SU-DHL-6 (cell line): Measurements from ENCODE around the gene SNTG2.

Experiments used
- H2AFZ ChIP-seq: fragments of 200-600 bp; sonication (generic); 2 replicates; pipeline ENCODE4 v1.6.1; 2014; ENCODE audit warnings: low read depth, mild to moderate bottlenecking, moderate library complexity, mixed read lengths, antibody characterized with exemption, low read length; ENCODE audit not compliant: severe bottlenecking
- H3F3A ChIP-seq: fragments of 200-600 bp; shearing (Covaris generic); 2 replicates; pipeline ENCODE4 v1.6.0; 2016; ENCODE audit warnings: antibody characterized with exemption, mild to moderate bottlenecking; ENCODE audit not compliant: insufficient read depth
- H3K27ac ChIP-seq: fragments of 200-600 bp; sonication (generic); 2 replicates; pipeline ENCODE4 v1.5.1; 2016; ENCODE audit warnings: low read depth, mild to moderate bottlenecking, low read length, moderate library complexity, mixed read lengths
- H3K27me3 ChIP-seq: fragments of 200-600 bp; sonication (generic), shearing (Covaris generic); 2 replicates; pipeline ENCODE4 v1.6.0; 2014; ENCODE audit warnings: mild to moderate bottlenecking, low read length
- H3K36me3 ChIP-seq: fragments of 200-600 bp; sonication (generic); 2 replicates; pipeline ENCODE4 v1.6.1; 2014; ENCODE audit warnings: mild to moderate bottlenecking, low read length, mixed read lengths
- H3K4me2 ChIP-seq: fragments of 300-600, 200-600 bp; shearing (Covaris generic), sonication (generic); 2 replicates; pipeline ENCODE4 v1.6.0; 2014; ENCODE audit warnings: low read length, low read depth, mild to moderate bottlenecking; ENCODE audit not compliant: poor library complexity, severe bottlenecking
- H3K4me3 ChIP-seq: fragments of 200-600 bp; sonication (generic); 2 replicates; pipeline ENCODE4 v1.5.1; 2014; ENCODE audit warnings: antibody characterized with exemption, low read length, mild to moderate bottlenecking, mixed read lengths; ENCODE audit not compliant: insufficient read depth, poor library complexity, severe bottlenecking
- H3K79me2 ChIP-seq: fragments of 200-600 bp; sonication (generic); 2 replicates; pipeline ENCODE4 v1.6.1; 2014; ENCODE audit warnings: mild to moderate bottlenecking, low read length, moderate library complexity; ENCODE audit not compliant: insufficient read depth
- H3K9ac ChIP-seq: fragments of 200-600 bp; sonication (generic); 2 replicates; pipeline ENCODE4 v1.7.0; 2014; ENCODE audit warnings: mild to moderate bottlenecking, low read length
- H3K9me2 ChIP-seq: fragments of 200-600 bp; sonication (generic); replicated peaks from 2 replicates; pipeline ENCODE4 v1.6.1; 2014; ENCODE audit warnings: low read length; ENCODE audit not compliant: insufficient read depth
- H3K9me3 ChIP-seq: fragments of 200-600 bp; sonication (generic); 2 replicates; pipeline ENCODE4 v1.6.1; 2014; ENCODE audit warnings: low read length, mixed read lengths; ENCODE audit not compliant: insufficient read depth
- H4K20me1 ChIP-seq: fragments of 200-600 bp; sonication (generic); 2 replicates; pipeline ENCODE4 v1.6.1; 2014; ENCODE audit warnings: low read depth, mild to moderate bottlenecking, antibody characterized with exemption, low read length, moderate library complexity, mixed read lengths
- CTCF ChIP-seq: fragments of 200-600 bp; sonication (generic); IDR thresholded peaks from one replicate; pipeline ENCODE4 v1.5.1; 2017; ENCODE audit warnings: antibody characterized with exemption, mild to moderate bottlenecking, low read length, moderate library complexity; ENCODE audit not compliant: insufficient read depth, poor library complexity, severe bottlenecking
- EZH2phosphoT487 ChIP-seq: fragments of 200-600 bp; sonication (generic), shearing (Covaris generic); conservative IDR thresholded peaks from 2 replicates; pipeline ENCODE4 v1.6.1; 2018; ENCODE audit warnings: mild to moderate bottlenecking, antibody characterized with exemption, low read length, moderate library complexity, mixed read lengths

The SNTG2 gene

GRCh38 chr2:1077911-1078310, 127.3 kb downstream of the SNTG2 start:
- H3F3A ChIP-seq = no peaks in the 10 kb centered on the region
- no peak overlapping the region for H2AFZ ChIP-seq
- H3K27me3 ChIP-seq = no peaks in the 10 kb centered on the region
- no peaks in the 10 kb centered on the region for H3K79me2 ChIP-seq
- H3K9me3 ChIP-seq = no peaks in the 10 kb centered on the region
- H3K27ac ChIP-seq = no peak overlapping the region
- TF ChIP-seq EZH2phosphoT487 (no peak), CTCF (no peak)
- H3K36me3 ChIP-seq = no peaks in the 10 kb centered on the region
- no peaks in the 10 kb centered on the region for H3K9me2 ChIP-seq
- no peaks in the 10 kb centered on the region for H4K20me1 ChIP-seq
- no peak overlapping the region for H3K4me2 ChIP-seq
- no peak overlapping the region for H3K4me3 ChIP-seq
- H3K9ac ChIP-seq = no peak overlapping the region

- Histone ChIP-seq H3K36me3 (no peaks in the 10 kb centered on the region), H2AFZ (no peak overlapping the region), H3K9me3 (no peaks in the 10 kb centered on the region), H3F3A (no peaks in the 10 kb centered on the region), H3K79me2 (no peaks in the 10 kb centered on the region), H3K4me3 (no peak overlapping the region), H3K9ac (no peak overlapping the region), H4K20me1 (no peaks in the 10 kb centered on the region), H3K27ac (no peak overlapping the region), H3K4me2 (no peak overlapping the region), H3K27me3 (no peaks in the 10 kb centered on the region), H3K9me2 (no peaks in the 10 kb centered on the region)
- TF ChIP-seq EZH2phosphoT487 = no peak
- no peak for TF ChIP-seq CTCF
These were observed 127.7 kb downstream of the SNTG2 start for GRCh38 chr2:1078326-1078725.

- no peak for TF ChIP-seq CTCF
- TF ChIP-seq EZH2phosphoT487 = no peak
- Histone ChIP-seq H3K9me2 (no peaks in the 10 kb centered on the region), H3K9ac (no peak overlapping the region), H3K79me2 (no peaks in the 10 kb centered on the region), H2AFZ (no peak overlapping the region), H3K4me2 (no peak overlapping the region), H3K27ac (no peak overlapping the region), H3K4me3 (no peak overlapping the region), H3F3A (no peaks in the 10 kb centered on the region), H3K9me3 (no peaks in the 10 kb centered on the region), H3K27me3 (no peaks in the 10 kb centered on the region), H3K36me3 (no peaks in the 10 kb centered on the region), H4K20me1 (no peaks in the 10 kb centered on the region)
These were observed 129.5 kb downstream of the SNTG2 start for GRCh38 chr2:1079873-1080799.
